Embryonic facial prominence (tissue), 1 donor: ENCODE measurements around the gene CCDC73.
"Not testable (repeated sequence)": the region's sequence is repeated elsewhere in the genome, so short reads cannot be mapped to it uniquely, and the experiment has no call there.

Experiments
- DNase-seq: peaks from one replicate; pipeline ENCODE4 v3.0.0-alpha.2; 2016; ENCODE audit errors: extremely low spot score

Gene CCDC73

GRCh38 chr11:32796425-32796824, 2.0 kb upstream of the CCDC73 start:
- no peak for DNase-seq

DNA sequence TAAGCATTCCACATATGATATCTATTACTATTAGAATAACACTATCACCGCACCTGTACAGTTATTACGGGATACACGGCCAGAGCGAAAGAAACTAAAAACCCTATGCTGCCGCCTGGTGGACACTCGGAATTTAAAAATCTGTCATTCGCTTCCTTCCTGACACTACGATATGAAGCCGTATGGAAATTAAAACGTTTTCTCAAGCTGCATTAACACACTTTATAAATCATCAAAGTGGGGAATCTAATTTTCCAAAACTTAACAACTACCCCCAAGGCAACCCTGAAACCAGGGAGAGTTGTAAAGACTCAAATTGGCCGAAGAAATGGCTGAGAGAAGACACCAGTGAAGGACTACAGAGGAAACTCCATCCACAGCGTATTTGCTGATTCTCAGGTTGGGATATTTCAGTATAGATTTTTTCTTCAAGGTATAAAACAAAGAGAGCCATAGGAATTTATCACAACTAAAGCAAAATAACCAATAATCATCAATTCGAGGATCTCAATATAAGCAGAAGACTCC, 1.4 kb downstream of the CCDC73 start:
- DNase-seq, result peak; percentile 21

GRCh38 chr11:32792111-32792947, 2.1 kb downstream of the CCDC73 start:
- DNase-seq, result no peak

DNA sequence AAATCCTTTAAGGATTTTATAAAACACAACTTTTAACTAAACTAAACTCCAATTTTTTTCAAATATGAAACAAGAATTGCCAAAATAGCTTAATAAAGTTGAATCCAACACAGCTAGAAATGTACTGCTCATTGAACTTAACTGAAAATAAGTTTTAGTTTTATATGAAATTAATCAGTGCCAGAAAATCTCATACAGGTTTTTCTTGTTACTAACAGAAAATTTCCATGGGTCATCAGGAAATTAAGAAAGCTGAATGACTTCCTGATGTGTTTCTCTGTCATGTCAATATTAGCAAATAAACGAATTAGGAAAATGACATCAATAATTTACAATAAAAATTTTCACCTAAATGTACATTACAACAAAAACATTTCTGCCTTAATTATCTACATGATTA, 3.5 kb downstream of the CCDC73 start:
- no peak for DNase-seq

DNA sequence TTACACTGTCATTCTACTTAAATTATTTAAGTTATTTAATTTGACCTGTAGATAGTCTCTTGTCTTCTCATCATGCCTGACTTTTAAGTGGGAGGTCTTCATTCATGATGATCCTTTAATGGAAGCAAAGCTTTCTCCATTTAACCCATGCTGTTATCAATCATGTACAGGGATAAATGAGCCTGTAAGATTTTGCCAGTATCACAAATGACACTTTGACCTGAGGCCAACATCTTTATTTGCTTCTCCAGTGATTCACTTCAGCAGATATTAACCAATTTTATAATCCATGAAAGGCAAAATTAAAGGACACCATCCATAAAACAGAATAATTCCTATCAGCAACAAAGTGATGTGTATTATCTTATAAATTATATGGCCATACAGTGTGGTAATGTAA, 7.7 kb downstream of the CCDC73 start:
- DNase-seq, result no peak

- no peak for DNase-seq
Observed at GRCh38 chr11:32785262-32785661, 9.2 kb downstream of the CCDC73 start.

DNA sequence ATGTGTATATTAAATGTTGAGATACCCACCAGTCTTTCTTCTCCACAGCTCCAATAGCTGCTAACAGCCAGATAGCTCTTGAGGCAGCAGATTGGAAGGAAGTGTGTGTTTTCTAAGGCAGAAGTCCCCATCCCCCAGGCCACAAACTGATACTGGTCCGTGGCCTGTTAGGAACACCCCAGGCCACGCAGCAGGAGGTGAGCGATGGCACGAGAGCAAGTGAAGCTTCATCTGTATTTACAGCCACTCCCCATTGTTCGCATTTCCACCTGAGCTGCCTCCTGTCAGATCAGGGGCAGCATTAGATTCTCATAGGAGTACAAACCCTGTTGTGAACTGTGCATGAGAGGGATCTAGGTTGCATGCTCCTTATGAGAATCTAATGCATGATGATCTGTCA, 12.7 kb downstream of the CCDC73 start:
- no peak for DNase-seq

DNA sequence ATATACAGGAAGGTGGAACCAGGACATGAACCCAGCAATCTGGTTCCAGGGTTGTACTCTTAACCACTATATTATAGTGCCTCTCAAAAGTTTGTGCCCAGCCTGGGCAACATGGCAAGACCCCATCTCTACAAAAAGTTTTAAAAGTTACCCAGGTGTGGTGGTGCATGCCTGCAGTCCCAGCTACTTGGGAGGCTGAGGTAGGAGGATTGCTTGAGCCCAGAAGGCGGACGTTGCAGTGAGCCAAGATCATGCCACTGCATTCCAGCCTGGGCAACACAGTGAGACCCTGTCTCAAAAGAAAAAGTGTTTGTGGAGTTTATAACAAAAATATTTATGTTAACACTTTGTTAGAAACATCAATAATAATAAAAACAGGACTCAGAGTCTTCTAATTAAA, 13.6 kb downstream of the CCDC73 start:
- DNase-seq, result not testable (repeated sequence)

DNA sequence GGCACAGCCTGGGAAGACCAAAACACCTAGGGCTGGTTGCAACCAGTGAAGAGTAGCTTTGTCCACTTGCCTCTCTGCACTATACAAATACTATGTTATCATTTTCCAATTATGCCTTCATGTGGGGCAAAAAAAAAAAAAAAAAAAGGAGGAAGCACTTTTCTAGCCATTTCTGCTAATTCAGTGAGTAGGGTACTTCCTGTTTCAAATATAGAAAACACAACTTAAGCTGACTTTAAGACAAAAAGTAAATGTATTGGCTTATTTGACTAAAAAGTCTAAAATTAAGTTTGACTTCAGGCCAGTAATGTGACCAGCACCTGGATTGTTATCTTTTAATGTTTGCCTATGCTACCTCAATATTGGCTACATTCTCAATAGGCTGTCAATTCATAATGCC, 15.3 kb downstream of the CCDC73 start:
- DNase-seq, result no peak

- no peak for DNase-seq
Observed at GRCh38 chr11:32775908-32776307, 18.6 kb downstream of the CCDC73 start.

DNA sequence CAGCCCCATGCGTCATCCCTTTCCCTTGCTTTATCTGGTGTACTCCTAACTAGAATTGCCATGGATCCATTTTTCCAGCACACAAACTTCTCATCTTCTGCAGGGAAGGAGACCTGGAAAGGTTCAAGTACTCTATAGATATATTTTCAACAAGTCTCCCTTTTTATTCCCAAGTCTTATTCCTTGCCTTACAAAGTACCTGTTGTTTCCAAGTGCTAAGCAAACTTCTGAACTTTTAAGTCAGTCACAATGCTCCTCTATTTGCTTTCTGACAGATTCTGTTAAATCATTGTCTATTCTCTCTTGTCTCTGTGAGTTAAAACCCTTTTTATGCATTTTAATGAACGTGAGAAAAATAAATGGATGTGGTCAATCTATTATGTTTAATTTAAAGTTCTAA, 20.4 kb downstream of the CCDC73 start:
- DNase-seq, result no peak

DNA sequence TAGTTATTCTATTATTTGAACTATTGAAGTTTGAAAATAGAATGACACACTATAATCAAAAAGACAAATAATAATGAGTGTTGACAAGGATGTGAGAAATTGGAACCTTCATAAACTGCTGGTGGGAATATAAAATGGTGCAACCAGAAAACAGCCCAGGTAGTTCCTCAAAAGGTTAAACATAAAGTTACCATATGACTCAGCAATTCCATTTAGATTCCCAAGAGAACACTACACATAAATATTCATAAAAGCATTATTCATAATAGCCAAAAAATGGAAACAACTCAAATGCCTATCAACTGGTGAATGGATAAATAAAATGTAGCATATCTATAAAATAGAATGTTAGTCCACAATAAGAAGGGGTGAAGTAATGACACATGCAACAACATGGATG, 21.7 kb downstream of the CCDC73 start:
- DNase-seq, result no peak

DNA sequence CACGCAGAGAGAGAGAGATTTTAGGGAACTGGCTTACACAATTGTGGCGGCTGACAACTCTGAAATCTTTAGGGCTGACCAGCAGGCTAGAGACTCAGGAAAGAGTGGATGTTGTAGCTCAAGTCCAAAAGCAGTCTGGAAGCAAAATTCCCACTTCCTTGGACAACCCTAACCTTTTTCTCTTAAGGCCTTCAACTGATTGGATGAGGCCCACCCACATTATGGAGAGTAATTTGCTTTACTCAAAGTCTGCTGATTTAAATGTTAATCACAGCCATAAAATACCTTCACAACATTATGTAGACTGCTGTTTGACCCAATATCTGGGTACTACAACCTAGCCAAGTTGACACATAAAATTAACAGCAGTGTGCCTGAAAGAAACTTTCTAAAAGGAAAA, 32.7 kb downstream of the CCDC73 start:
- DNase-seq, result not testable (repeated sequence)

DNA sequence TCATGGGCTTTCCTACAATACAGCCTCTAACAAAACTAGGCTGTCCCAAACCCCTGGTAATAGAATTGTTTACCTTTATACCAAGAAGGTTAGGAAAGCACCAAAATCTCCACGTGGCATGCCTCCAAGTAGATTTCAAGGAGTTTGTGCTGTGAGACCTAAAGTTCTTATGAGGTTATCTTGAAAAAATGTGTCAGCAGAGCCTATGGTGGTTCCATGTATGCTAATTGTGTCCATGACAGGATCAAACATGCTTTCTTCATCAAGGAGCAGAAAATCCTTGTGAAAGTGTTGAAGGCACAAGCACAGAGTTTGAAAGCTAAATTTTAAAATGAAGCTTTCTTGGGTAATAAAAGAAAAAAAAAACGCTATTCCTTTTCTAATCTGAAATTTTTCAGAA, 36.2 kb downstream of the CCDC73 start:
- no peak for DNase-seq

DNA sequence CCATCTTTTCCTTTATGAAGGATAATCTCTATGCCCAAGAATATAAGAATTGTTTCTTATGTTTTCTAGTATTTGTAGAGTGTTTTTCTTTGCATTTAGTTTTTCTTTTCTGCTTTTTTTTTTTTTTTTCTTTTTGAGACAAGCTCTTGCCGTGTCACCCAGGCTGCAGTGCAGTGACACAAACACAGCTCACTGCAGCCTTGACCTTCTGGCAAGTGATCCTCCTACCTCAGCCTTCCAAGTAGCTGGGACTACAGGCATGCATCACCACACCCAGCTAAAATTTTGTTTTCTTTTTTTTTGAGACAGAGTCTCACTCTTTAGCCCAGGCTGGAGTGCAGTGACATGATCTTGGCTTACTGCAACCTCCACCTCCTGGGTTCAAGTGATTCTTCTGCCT, 41.3 kb downstream of the CCDC73 start:
- not testable (repeated sequence) for DNase-seq

- no peak for DNase-seq
Observed at GRCh38 chr11:32752001-32752400, 42.5 kb downstream of the CCDC73 start.

DNA sequence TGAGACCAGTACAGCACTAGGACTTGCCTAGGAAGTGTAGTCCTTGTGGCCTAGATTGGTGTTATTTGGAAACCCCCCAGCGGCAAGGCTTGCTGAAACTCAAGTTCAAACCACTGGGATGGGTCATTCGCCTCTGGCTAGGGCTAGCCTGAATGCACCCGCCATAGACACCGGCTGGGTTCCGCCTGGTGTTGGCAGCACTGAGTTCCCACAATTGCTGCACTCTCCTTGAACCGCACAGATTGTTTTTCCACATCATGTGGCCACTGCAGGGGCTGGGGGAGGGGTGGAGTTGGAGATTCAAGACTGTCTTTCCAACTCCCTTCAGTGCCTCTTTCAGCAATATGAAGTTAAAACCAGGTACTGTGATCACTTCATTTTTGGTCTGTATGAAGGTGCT, 43.1 kb downstream of the CCDC73 start:
- no peak for DNase-seq

DNA sequence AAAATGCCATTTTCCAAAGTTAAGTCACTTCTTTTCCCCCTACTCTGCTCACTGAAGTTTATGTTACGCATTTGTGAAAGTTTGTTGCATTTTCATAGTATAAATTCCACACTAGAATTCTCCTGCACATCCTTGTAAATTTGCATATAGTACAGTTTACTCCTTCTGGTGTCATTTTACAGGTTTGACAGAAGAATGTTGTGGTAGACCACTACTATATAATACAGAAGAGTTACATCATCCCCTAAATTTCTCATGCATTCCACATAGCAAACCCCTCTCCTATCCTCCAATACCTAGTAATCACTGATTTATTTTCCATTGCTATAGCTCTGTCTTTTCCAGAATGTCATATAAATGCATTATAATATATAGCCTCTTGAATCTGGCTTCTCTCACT, 64.5 kb downstream of the CCDC73 start:
- no peak for DNase-seq

DNA sequence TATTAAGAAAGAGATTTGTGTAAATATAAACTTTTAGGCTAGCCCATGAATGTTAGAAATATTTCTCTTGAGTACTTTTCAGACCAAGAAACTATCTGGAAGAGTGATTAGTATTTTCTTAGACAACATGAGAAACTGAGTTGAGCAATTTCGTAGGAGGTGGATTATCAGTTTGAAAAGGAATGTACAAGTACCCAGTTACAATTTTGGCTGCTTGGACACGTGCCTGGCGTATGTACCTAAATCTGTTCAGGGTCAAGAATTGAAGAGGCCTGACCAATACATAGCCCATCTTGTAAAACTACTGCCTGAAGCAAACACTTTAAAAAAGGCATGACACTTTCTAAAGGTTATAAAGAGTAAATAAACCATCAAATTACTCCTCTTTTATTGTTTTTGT, 71.1 kb downstream of the CCDC73 start:
- no peak for DNase-seq

DNA sequence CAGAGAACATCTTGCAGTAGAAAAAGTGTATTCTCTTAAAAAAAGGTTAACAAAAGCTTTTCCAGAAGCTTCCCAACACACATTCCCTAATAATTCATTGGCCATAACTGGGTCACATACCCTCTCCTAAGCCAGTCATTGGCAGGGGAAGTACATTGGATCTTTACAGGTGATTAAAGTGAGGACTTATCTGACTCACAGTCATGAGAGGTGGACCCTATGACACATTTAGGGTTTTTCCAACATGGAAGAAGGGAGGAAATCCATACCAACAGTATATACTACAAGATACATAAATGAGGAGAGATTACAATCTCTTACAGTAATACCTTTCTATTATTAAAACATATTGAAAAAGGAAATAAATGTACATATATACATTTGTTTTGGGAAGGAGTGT, 72.2 kb downstream of the CCDC73 start:
- DNase-seq, result no peak

- DNase-seq, result no peak
Observed at GRCh38 chr11:32713496-32713895, 81.0 kb downstream of the CCDC73 start.

DNA sequence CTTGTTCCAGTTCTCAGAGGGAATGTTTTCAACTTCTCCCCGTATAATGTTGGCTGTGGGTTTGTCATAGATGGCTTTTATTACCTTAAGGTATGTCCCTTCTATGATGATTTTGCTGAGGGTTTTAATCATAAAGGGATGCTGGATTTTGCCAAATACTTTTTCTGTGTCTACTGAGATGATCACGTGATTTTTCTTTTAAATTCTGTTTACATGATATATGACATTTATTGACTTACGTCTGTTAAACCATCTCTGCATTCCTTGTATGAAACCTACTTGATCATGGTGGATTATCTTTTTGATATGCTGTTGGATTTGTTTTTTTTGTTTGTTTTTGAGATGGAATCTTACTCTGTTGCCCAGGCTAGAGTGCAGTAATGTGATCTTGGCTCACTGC, 85.5 kb downstream of the CCDC73 start:
- not testable (repeated sequence) for DNase-seq

- no peak for DNase-seq
Observed at GRCh38 chr11:32706985-32707741, 87.3 kb downstream of the CCDC73 start.
